Psoas muscle (tissue), 8 donors: ENCODE measurements around the gene CEP72. TPM values are rescaled to one million over a fixed set of nuclear protein-coding genes. Genes with fewer than 3 reads are reported as not detected.

Source experiments
- ATAC-seq, 4 donors: fragments of 200-7000 bp; cut with Tn5 transposase; one replicate each; pipeline ENCODE4 v1.9.1; 2020; ENCODE audit warnings: moderate library complexity in 3 of 4, mild to moderate bottlenecking in 2 of 4
- DNase-seq, 2 donors: peaks; one replicate each; pipeline ENCODE4 v3.0.0-alpha.2; 2020
- H3K27ac ChIP-seq: fragments of 200-600 bp; one replicate; pipeline ENCODE4 v1.8.0; 2022
- H3K27me3 ChIP-seq, 3 donors: fragments of 200-600 bp in 1 of 3; one replicate each; pipeline versions ENCODE4 v1.6.1 to v1.8.0; 2013 to 2022; ENCODE audit warnings: low read length in 2 of 3, mild to moderate bottlenecking in 2 of 3, moderate library complexity in 1 of 3; ENCODE audit not compliant: insufficient read depth in 3 of 3
- H3K36me3 ChIP-seq, 2 donors: fragments of 200-600 bp in 1 of 2; one replicate each; pipeline versions ENCODE4 v1.6.1 to v1.8.0; 2013 to 2022; ENCODE audit warnings: low read depth in 1 of 2, mild to moderate bottlenecking in 1 of 2, moderate library complexity in 1 of 2; ENCODE audit not compliant: insufficient read depth in 1 of 2
- H3K4me1 ChIP-seq: fragments of 200-600 bp; one replicate; pipeline ENCODE4 v1.8.0; 2022
- H3K4me3 ChIP-seq: fragments of 200-600 bp; one replicate; pipeline ENCODE4 v1.8.0; 2022; ENCODE audit warnings: mild to moderate bottlenecking
- H3K9me3 ChIP-seq: fragments of 200-600 bp; one replicate; pipeline ENCODE4 v1.8.0; 2022
- WGBS, 3 donors: extraction: QIAGEN DNeasy Blood & Tissue Kit; methylation state at CpG; one replicate each; pipeline versions ENCODE4 v1.1.6 to v1.1.7; 2013; 5-methylcytosine and 5-hydroxymethylcytosine counted together
- intact Hi-C, 2 donors: fragments of 100-400 bp; cut with DNase I; formaldehyde crosslinking; loops; one replicate each; pipeline versions ENCODE4 v1.11.0 to v1.14.2; 2022
- polyA plus RNA-seq, 3 donors: library from polyadenylated mRNA; stranded (reverse); fragments of 200-250 nt; gene quantifications; one replicate each; pipeline ENCODE4 v1.2.3, GENCODE V29; 2013
- total RNA-seq, 4 donors: library from RNA; stranded (reverse); fragmentation: NEBNext Ultra II Directional in 2 of 4; extraction: Animal tissue kit (Norgen Biotek cat#: 25700) in 2 of 4; gene quantifications; one replicate each; pipeline versions ENCODE4 v1.2.1 to v1.2.4, GENCODE V29; 2021 to 2023
- TF ChIP-seq, protein P1 (sequence below): fragments of 200-600 bp; IDR thresholded peaks from one replicate; pipeline ENCODE4 v1.8.0; 2022; ENCODE audit warnings: antibody characterized with exemption
- donor health status: healthy with polysubstance abuse.
- donor health status: DM: no; HTN: no; CAD: no; lungs with moderate emphysema.
- donor health status: Bipolar disorder and iron deficiency.
- donor health status: healthy.
- donor health status: DM: yes; HTN: yes; CAD: no.
- donor health status: DM: no; HTN: no; CAD: no.
- donor health status: DM: no; HTN: no; CAD: no.
- donor health status: DM: yes; HTN: yes; CAD: no.

CEP72 gene
- total and polyA plus RNA-seq, 7 donors: 0.43 to 2.4 (median 0.71) TPM

- ATAC-seq: no peak
- DNase-seq: peak in 1 of 2 donors; percentile 44
- H3K36me3 ChIP-seq: no peaks in the 10 kb centered on the region
- H3K4me3 ChIP-seq: no peak overlapping the region
- H3K9me3 ChIP-seq: no peaks in the 10 kb centered on the region
- WGBS, 3 donors: 68 to 75% (median 70%) methylated on average over 20 to 21 of the region's 21 CpGs
- no peaks in the 10 kb centered on the region for H3K4me1 ChIP-seq
- TF ChIP-seq, protein P1, sequence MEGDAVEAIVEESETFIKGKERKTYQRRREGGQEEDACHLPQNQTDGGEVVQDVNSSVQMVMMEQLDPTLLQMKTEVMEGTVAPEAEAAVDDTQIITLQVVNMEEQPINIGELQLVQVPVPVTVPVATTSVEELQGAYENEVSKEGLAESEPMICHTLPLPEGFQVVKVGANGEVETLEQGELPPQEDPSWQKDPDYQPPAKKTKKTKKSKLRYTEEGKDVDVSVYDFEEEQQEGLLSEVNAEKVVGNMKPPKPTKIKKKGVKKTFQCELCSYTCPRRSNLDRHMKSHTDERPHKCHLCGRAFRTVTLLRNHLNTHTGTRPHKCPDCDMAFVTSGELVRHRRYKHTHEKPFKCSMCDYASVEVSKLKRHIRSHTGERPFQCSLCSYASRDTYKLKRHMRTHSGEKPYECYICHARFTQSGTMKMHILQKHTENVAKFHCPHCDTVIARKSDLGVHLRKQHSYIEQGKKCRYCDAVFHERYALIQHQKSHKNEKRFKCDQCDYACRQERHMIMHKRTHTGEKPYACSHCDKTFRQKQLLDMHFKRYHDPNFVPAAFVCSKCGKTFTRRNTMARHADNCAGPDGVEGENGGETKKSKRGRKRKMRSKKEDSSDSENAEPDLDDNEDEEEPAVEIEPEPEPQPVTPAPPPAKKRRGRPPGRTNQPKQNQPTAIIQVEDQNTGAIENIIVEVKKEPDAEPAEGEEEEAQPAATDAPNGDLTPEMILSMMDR: no peak
- peaks cover 0 to 30% (median 6%) of the 10 kb centered on the region in 3 donors for H3K27me3 ChIP-seq
- no peak overlapping the region for H3K27ac ChIP-seq
- intact Hi-C loops: no loop called here
Measured at GRCh38 chr5:606526-607399, 5.4 kb upstream of the CEP72 start.

DNA sequence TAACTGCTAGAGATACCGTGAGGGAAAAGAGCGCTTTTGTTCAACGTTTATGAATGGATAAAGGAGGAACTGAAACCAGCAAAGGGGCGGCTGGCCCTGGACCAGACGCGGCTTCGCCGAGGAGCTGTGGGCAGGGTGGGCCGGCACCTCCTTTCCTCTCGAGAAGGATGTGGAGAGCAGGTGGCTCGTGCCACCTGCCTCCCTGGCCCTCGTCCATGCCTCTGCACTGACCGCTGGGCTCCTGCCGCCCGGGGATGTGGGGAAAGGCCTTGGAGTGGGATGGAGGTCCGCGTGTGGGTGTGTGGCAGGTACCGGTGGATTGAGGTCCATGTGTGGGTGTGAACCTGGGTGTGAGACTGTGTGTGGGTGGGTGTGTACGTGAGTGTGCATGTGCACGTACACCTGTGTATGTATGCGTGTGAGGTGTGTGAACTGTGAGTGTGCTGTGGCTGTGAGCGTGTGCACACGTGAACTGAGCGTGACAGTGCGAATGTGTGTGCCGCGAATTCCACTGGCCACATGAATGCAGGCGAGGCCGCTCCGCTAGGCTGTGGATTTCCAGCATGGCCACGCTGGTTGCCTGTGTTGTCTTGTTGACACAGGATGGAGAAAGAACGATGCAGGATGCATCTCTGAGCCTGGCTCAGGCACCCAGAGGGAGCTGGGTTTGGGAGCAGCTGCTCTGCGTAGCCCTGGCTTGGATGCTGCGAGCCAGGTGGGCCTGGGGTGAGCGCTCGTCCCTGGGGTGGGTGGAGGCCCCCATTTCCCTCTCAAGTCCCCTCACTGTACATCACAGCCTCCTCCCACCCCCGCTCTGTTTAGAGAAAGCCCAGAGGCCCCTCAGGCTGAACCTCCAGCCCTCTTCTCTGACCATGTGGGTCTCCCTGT, 4.4 kb upstream of the CEP72 start:
- Histone ChIP-seq H3K4me3 (no peak overlapping the region), H3K27me3 (peaks cover 0 to 25% (median 3%) of the 10 kb centered on the region in 3 donors), H3K36me3 (no peaks in the 10 kb centered on the region), H3K9me3 (no peaks in the 10 kb centered on the region), H3K4me1 (no peaks in the 10 kb centered on the region), H3K27ac (no peak overlapping the region)
- 76 to 82% (median 81%) methylated on average over 36 to 37 of the region's 37 CpGs for WGBS, 3 donors
- DNase-seq (no peak), ATAC-seq (no peak)
- TF ChIP-seq, protein P1: no peak
- intact Hi-C loops: no loop called here

DNA sequence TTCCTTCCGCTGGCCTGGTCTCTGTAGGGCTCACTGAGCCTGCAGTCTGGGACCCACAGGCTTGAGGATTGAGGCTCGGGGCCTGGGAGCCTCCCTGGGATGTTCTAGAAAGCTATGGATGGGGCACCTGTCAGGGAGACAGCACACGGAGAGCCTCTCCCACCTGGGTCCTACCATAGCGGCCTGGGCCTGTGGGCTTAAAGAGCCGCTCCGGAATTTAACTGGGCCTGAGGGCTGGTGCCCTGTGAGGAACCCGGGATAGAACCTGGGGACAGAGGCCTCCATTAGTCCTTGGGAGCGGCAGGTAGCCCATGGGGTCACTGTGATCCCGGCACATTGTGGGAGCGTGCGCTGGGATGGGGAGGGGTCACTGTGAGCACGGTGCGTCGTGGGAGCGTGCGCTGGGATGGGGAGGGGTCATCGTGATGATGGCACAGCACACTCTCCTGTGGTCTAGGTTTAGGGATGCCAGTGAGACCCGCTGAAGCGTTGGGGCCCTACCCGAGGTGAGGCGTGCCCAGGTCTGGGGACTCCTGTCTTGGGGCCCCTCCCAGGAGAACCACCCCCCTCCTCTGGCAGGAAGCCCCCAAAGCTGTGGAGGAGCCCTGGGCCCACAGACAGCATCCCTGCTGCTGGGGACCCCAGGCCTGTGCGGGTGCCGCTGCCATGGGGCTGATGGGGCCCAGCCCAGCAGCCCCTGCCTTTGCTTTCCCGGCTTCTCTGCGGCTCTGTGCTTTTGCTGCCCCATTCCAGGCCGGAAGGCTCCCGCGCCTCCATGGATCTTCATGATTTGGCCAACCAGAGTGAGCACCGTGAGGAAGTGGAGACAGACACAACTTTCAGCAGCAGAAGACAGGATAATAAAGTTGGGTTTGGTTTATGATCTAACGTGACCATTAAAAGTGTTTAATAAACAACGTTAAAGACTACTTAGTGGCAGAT, 3.4 kb upstream of the CEP72 start:
- intact Hi-C loops: no loop called here
- Histone ChIP-seq H3K9me3 (no peaks in the 10 kb centered on the region), H3K27ac (no peak overlapping the region), H3K4me1 (no peaks in the 10 kb centered on the region), H3K36me3 (no peaks in the 10 kb centered on the region), H3K27me3 (peaks cover 0 to 16% (median 3%) of the 10 kb centered on the region in 3 donors), H3K4me3 (no peak overlapping the region)
- 73 to 85% (median 78%) methylated on average over 28 to 31 of the region's 31 CpGs for WGBS, 3 donors
- ATAC-seq: no peak
- TF ChIP-seq, protein P1: no peak
- DNase-seq: no peak

GRCh38 chr5:609506-609905, 2.6 kb upstream of the CEP72 start:
- Histone ChIP-seq H3K4me1 (no peaks in the 10 kb centered on the region), H3K9me3 (no peaks in the 10 kb centered on the region), H3K36me3 (no peaks in the 10 kb centered on the region), H3K4me3 (no peak overlapping the region), H3K27me3 (peaks cover 0 to 7% (median 2%) of the 10 kb centered on the region in 3 donors), H3K27ac (no peak overlapping the region)
- 78 to 94% (median 83%) methylated on average over 5 of the region's 5 CpGs for WGBS, 3 donors
- DNase-seq (no peak), ATAC-seq (no peak)
- TF ChIP-seq, protein P1: no peak
- intact Hi-C loops: no loop called here
